Smooth muscle cell of the brain vasculature (primary cell): ENCODE results near the gene RNASE9.
"Not testable (repeated sequence)": the region's sequence is repeated elsewhere in the genome, so short reads cannot be mapped to it uniquely, and the experiment has no call there.

Experiments
- DNase-seq: peaks from one replicate; pipeline ENCODE4 v3.0.0-alpha.2; 2012; ENCODE audit warnings: low read depth, low spot score

Gene RNASE9

GRCh38 chr14:20560961-20561360, at the start of gene RNASE9:
Gene RNASE9, minus strand, starts transcription at chr14:20561047.
- DNase-seq, result no peak

GRCh38 chr14:20610002-20610765, 49.3 kb upstream of the RNASE9 start:
- DNase-seq, result no peak

- peak; percentile 81 for DNase-seq
Observed at GRCh38 chr14:20609215-20610001, 48.6 kb upstream of the RNASE9 start.

GRCh38 chr14:20608383-20609110, 47.7 kb upstream of the RNASE9 start:
- no peak for DNase-seq

- no peak for DNase-seq
Observed at GRCh38 chr14:20607617-20608016, 46.8 kb upstream of the RNASE9 start.

- no peak for DNase-seq
Observed at GRCh38 chr14:20606902-20607242, 46.0 kb upstream of the RNASE9 start.

- no peak for DNase-seq
Observed at GRCh38 chr14:20606190-20606901, 45.5 kb upstream of the RNASE9 start.

GRCh38 chr14:20603813-20604690, 43.2 kb upstream of the RNASE9 start:
- no peak for DNase-seq

GRCh38 chr14:20602583-20602982, 41.7 kb upstream of the RNASE9 start:
- DNase-seq, result no peak

- DNase-seq, result no peak
Observed at GRCh38 chr14:20601522-20601921, 40.7 kb upstream of the RNASE9 start.

- DNase-seq, result no peak
Observed at GRCh38 chr14:20597108-20597507, 36.3 kb upstream of the RNASE9 start.

- DNase-seq, result not testable (repeated sequence)
Observed at GRCh38 chr14:20595726-20596125, 34.9 kb upstream of the RNASE9 start.

GRCh38 chr14:20592574-20592973, 31.7 kb upstream of the RNASE9 start:
- DNase-seq, result no peak

GRCh38 chr14:20591235-20591634, 30.4 kb upstream of the RNASE9 start, which contains the start of gene RNASE12:
Gene RNASE12, minus strand, starts transcription at chr14:20591376. Its CDS starts 653 bp downstream, at chr14:20590723.
- DNase-seq, result no peak

- DNase-seq, result no peak
Observed at GRCh38 chr14:20587489-20588154, 26.8 kb upstream of the RNASE9 start, which contains the start of gene RNASE11. Gene RNASE11, minus strand, starts transcription at chr14:20588001.

GRCh38 chr14:20583908-20584307, 23.1 kb upstream of the RNASE9 start:
- DNase-seq, result no peak

GRCh38 chr14:20583142-20583541, 22.3 kb upstream of the RNASE9 start:
- DNase-seq, result no peak

GRCh38 chr14:20580242-20580641, 19.4 kb upstream of the RNASE9 start:
- no peak for DNase-seq

GRCh38 chr14:20578784-20579502, 18.1 kb upstream of the RNASE9 start:
- no peak for DNase-seq
